Mucosa of rectum (tissue), 2 donors: ENCODE results near the gene GIMAP8.

Source experiments
- H3K27ac ChIP-seq, 2 donors: one replicate each; pipeline ENCODE4 v1.7.0; 2013; ENCODE audit warnings: inconsistent platforms in 2 of 2, low read depth in 2 of 2, low read length in 2 of 2
- H3K27me3 ChIP-seq, 2 donors: one replicate each; pipeline ENCODE4 v1.7.0; 2013; ENCODE audit warnings: low read length in 2 of 2; ENCODE audit not compliant: control insufficient read depth in 2 of 2, insufficient read depth in 2 of 2
- H3K36me3 ChIP-seq, 2 donors: one replicate each; pipeline ENCODE4 v1.7.0; 2013; ENCODE audit warnings: low read length in 2 of 2; ENCODE audit not compliant: control insufficient read depth in 2 of 2, insufficient read depth in 2 of 2
- H3K4me1 ChIP-seq, 2 donors: one replicate each; pipeline ENCODE4 v1.7.0; 2013; ENCODE audit warnings: low read length in 2 of 2, mild to moderate bottlenecking in 1 of 2; ENCODE audit not compliant: control insufficient read depth in 2 of 2, insufficient read depth in 2 of 2
- H3K4me3 ChIP-seq, 2 donors: one replicate each; pipeline ENCODE4 v1.7.0; 2013; ENCODE audit warnings: low read length in 2 of 2
- H3K9ac ChIP-seq, 2 donors: one replicate each; pipeline ENCODE4 v1.7.0; 2013; ENCODE audit warnings: low read length in 2 of 2, low read depth in 1 of 2, mild to moderate bottlenecking in 1 of 2
- H3K9me3 ChIP-seq, 2 donors: one replicate each; pipeline ENCODE4 v1.7.0; 2013; ENCODE audit warnings: low read length in 2 of 2; ENCODE audit not compliant: control insufficient read depth in 2 of 2
- donor health status: healthy.
- donor health status: Normal muscosa, but diverticular disease.

Gene GIMAP8

DNA sequence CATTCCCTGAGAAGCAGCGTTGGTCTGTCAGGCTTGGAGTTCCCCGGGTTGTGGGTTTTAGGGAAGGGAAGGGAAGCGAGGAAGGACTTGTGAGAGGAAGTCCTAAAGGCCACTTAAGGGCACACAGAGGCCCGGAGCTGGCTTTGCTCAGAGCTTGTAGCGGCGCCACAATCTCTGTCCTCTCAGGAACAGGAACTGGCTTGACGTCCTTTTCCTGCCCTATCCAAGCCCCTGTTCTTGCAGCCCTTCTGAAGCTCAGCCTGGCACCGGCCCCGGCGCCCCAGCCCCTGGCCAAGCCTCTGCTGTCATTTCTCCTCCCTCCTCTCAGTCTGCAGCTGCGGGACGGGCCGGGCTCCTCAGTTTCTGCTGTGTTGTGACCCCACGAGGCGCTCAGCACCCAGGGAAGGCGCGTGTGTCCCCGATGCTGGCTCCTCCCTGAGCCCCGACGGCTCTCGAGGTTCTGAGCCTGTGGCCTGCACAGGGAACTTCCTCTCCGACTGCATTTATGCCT, at the start of gene GIMAP8:
Gene GIMAP8, plus strand, starts transcription at position 140 of the 511 bp plus-strand sequence. CDS start 16,069 bp downstream, outside the sequence.
- Histone ChIP-seq H3K27ac (peak within 1 kb of the TSS; percentile 18 to 79), H3K9me3 (no peaks in the 10 kb centered on the region), H3K27me3 (peaks cover 0 to 6% of the 10 kb centered on the region in 2 donors), H3K9ac (peak within 1 kb of the TSS; percentile 51 to 70), H3K4me1 (peaks cover 7 to 8% of the 10 kb centered on the region in 2 donors), H3K36me3 (no peaks in the 10 kb centered on the region), H3K4me3 (peak within 1 kb of the TSS; percentile 47 to 78)

DNA sequence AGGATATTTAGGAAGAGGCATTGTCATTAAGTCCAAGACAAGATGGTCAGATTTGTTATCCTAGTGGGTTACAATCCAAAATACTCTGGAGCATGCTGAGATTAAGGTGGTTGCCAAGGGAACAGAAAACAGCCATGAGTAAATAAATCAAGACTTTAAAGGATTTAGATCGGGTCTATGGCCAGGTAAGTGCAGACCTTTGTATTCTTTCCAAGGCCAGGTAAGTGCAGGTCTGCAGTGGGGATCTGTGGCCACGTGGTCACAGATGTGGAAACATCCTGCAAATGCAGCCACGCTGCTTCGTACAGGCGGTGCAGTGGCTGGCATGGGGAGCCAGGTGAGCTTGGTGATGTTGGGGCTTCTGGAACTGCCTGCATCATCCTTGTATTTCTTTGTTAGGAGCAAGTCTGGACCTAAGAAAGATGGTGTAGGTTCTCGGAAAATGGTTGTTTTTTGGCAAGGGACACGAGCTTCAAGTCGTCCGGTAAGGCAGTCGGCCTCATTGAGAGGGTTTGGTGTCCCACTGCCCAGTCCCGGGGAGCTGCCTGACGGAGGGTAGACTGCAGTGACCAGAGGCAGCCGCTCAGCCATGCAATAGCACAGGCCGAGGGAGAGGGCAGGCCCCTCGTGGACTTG, 49.5 kb upstream of the GIMAP8 start:
- Histone ChIP-seq H3K27ac (no peak overlapping the region), H3K9ac (no peak overlapping the region), H3K27me3 (no peaks in the 10 kb centered on the region), H3K36me3 (peaks cover 5 to 6% of the 10 kb centered on the region in 2 donors), H3K9me3 (no peaks in the 10 kb centered on the region), H3K4me1 (peaks cover 25 to 29% of the 10 kb centered on the region in 2 donors), H3K4me3 (no peak overlapping the region)

DNA sequence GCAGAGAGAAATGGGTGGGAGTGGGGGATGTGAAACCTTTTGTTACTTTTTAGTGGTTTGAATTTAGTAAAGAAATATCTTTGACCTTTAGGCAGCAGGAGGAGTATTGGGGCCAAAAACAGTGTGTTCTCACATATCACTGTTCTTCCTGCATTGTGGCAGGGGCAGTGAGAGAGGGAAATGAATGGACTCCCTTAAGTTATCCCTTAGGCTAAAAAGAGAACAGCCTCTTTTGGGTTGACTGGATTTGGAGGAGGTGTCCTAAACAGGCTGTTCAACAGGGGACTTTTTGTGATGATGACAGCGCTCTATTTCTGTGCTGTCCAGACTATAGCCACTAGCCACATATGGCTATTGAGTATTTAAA, 49.0 kb upstream of the GIMAP8 start:
- Histone ChIP-seq H3K4me3 (no peak overlapping the region), H3K27ac (no peak overlapping the region), H3K9me3 (no peaks in the 10 kb centered on the region), H3K9ac (no peak overlapping the region), H3K36me3 (peaks cover 4 to 5% of the 10 kb centered on the region in 2 donors), H3K4me1 (peaks cover 30 to 34% of the 10 kb centered on the region in 2 donors), H3K27me3 (no peaks in the 10 kb centered on the region)

DNA sequence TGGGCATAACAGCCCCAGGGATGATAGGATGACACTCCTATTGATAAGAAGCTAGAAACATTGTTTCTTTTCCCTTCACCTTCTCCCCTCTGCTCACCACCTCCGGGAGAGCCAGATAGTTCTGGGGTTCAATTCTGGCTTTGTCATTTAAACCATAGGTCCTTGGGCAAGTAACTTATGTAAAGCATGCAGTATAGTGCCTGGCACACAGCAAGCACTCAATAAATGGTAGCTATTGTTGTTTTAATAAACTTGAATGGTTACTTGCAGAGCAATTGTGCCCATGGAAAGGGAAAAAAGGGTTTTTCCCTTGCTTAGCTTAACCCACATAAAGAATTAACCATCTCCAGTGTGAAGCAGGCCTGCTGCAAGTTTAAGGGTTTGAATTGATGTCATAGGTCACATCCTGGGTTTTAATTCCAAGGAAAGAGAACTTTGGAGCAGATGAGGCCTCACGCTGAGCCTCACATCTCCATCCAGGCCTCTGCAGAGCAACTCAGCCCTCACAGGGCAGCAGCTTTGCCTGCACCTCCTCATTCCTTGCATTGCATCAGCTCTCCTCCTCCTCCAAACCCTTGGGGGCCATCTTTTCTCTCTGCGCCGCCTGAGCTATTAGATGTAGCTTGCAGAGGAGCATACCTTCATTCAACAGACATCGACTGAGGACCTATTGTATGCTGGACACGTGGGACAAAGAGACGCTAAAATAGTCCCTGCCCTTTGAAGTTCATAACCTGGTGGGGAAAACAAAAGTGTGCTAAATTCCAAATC, 48.4 kb upstream of the GIMAP8 start:
- H3K27me3 ChIP-seq, result no peaks in the 10 kb centered on the region
- H3K4me1 ChIP-seq, result peaks cover 35 to 37% of the 10 kb centered on the region in 2 donors
- peaks cover 4 to 5% of the 10 kb centered on the region in 2 donors for H3K36me3 ChIP-seq
- no peak overlapping the region for H3K9ac ChIP-seq
- H3K9me3 ChIP-seq, result no peaks in the 10 kb centered on the region
- H3K4me3 ChIP-seq, result peak overlapping the region in 1 of 2 donors; percentile 25
- no peak overlapping the region for H3K27ac ChIP-seq

DNA sequence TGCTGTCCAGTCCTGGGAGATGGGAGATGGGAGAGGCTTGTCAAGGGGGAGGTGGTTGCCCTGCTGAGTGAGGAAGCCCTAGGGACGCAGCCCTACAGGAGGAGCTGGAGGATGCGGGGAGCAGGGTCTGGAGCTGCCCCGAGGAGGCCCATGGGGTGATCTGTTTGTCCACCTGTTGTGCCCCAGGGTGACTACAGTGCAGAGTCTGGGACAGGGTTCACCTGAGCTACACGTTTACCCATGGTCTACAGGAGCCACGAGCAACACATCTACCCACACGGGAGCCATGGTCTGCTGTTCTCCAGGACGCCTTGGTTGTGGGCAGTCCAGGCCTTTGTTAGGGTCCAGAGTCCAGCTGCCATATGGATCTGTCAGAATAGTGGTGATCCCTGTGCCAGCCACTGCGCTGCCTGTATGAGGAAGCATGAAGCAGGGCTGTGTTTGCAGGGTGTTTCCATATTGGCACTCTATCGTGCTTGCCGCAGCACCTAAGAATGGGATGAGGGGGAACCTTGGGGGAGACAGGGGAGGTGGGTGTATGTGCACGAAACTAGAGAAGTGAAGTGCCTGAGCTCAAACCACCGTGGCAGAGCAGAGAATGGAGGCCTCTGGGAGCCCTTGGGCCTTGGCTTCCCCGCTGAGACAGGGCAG, 47.6 kb upstream of the GIMAP8 start:
- Histone ChIP-seq H3K9me3 (no peaks in the 10 kb centered on the region), H3K27ac (peak overlapping the region; percentile 2 to 93), H3K4me3 (peak overlapping the region in 1 of 2 donors; percentile 25), H3K36me3 (peaks cover 5 to 6% of the 10 kb centered on the region in 2 donors), H3K9ac (no peak overlapping the region), H3K4me1 (peaks cover 37 to 39% of the 10 kb centered on the region in 2 donors), H3K27me3 (no peaks in the 10 kb centered on the region)

DNA sequence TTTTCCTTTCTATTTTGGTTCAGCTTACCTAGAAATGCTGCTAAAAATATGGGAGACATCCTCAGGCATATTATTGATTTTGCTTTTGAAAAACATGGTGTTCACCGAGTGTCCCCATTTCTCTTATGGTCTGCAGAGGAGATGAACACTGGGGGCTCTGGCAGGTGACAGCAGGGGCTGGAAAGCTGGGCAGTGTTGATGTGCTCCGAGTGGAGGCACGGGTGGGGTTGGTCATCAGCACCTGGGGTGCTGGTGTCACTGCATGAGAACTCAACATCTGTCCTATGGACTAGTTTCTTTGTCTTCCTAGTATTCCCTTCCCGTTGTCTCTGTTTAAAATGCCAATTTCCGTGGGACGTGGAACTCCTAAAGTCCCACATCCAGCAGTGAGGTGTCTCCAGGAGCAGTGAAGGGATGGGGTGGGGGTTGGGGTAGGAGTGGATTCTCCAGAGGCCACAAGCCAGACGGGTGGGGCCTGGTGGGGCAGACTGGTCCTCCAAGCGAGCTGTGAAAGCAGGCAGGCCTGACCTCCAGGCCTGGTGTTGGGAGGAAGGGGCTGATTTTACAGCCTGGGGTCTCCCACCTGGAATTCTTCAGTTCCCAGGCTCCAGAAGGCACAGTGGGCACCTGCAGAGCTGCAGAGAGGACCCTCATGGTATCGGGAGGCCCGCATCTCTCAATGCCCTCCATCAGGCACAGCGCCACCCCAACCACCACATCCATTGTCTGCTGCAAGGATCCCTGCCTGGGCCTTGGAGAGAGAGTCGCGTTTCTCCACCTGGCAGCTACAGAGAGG, 46.9 kb upstream of the GIMAP8 start:
- H3K36me3 ChIP-seq, result peaks cover under 1 to 3% of the 10 kb centered on the region in 2 donors
- no peaks in the 10 kb centered on the region for H3K9me3 ChIP-seq
- peak overlapping the region in 1 of 2 donors; percentile 80 for H3K4me3 ChIP-seq
- peak overlapping the region; percentile 92 to 93 for H3K27ac ChIP-seq
- peaks cover 37 to 42% of the 10 kb centered on the region in 2 donors for H3K4me1 ChIP-seq
- no peaks in the 10 kb centered on the region for H3K27me3 ChIP-seq
- H3K9ac ChIP-seq, result peak overlapping the region in 1 of 2 donors; percentile 81

DNA sequence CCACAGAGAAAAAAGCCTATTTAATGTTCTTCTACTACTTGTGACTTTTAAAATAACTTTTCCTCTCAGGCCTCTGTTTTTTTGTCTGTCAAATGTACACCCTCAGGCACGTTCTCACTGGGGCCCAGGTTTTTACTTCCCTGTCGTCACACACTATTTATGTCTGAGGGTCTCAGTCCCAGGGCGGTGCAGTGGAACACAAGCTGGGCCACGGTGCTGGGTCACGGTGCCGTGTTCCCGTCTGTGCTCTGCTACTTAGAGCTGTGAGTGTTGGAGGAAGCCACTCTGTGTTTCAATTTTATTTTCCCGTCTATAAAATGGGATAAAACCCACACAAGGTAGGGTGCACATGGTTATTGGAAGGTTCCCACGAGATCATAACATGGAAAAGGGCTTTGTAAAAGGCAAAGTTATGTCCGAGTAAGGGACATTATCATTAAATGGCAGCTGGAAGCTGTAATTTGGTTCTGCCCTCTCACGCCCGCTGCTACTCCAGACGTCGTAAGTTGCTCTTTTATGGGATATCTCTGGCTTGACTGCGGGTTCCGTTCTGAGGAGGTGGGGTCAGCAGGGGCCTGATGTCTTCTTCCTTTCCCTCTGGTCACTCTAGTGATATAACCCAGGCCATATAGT, 46.1 kb upstream of the GIMAP8 start:
- H3K27ac ChIP-seq, result peak overlapping the region; percentile 92 to 93
- H3K4me3 ChIP-seq, result peak overlapping the region; percentile 70 to 80
- H3K36me3 ChIP-seq, result peaks cover 3 to 5% of the 10 kb centered on the region in 2 donors
- H3K4me1 ChIP-seq, result peaks cover 37 to 42% of the 10 kb centered on the region in 2 donors
- no peaks in the 10 kb centered on the region for H3K9me3 ChIP-seq
- no peaks in the 10 kb centered on the region for H3K27me3 ChIP-seq
- H3K9ac ChIP-seq, result peak overlapping the region; percentile 81 to 88

DNA sequence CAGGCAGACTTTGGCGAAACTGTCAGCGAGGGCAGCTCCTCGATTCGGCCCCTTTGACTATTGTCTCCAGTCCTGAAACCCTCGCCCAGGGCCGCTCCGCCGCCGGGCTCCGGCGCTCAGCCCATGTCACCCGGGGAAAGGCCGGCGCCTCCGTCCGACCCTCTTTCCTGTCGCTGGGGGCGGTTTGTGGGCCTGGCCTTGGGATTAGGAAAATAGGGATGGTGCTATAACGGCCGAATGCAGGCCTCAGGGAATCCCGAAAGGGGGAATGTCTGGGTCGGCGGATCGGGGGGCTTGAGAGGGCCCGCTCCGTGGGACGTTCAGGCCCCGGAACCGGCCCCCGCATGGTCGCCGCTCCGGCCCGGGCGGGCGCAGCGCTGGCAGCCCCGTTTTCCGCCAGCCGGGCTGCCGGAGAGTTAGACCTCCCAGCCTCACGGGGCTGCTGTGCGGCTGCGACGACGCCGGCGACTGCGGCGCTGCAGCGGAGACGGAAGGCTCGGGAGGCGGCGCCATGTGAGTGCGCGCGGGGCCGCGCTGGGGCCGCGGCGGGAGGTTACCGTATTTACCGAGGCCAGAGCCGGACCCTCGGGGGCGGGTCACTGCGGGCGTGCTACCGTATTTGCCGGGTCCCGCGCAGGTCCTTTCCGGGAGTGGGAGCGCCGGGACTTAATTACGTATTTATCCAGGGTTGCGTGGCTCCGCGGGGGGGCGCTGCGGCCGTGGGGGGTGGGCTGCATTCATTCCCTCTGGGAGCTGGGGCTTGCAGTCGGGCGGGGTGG, 45.4 kb upstream of the GIMAP8 start:
- H3K27ac ChIP-seq, result peak overlapping the region; percentile 92 to 93
- no peaks in the 10 kb centered on the region for H3K27me3 ChIP-seq
- H3K36me3 ChIP-seq, result peaks cover 3 to 9% of the 10 kb centered on the region in 2 donors
- H3K4me1 ChIP-seq, result peaks cover 37 to 42% of the 10 kb centered on the region in 2 donors
- H3K4me3 ChIP-seq, result peak overlapping the region; percentile 70 to 80
- no peaks in the 10 kb centered on the region for H3K9me3 ChIP-seq
- H3K9ac ChIP-seq, result peak overlapping the region; percentile 81 to 88
